ENCODE results near the gene PMS1. TPM values are rescaled to one million over a fixed set of nuclear protein-coding genes. Genes with fewer than 3 reads are reported as not detected.

PMS1 gene
- polyA plus RNA-seq, 1 donor from 2014 or later: 50.9 TPM

DNA sequence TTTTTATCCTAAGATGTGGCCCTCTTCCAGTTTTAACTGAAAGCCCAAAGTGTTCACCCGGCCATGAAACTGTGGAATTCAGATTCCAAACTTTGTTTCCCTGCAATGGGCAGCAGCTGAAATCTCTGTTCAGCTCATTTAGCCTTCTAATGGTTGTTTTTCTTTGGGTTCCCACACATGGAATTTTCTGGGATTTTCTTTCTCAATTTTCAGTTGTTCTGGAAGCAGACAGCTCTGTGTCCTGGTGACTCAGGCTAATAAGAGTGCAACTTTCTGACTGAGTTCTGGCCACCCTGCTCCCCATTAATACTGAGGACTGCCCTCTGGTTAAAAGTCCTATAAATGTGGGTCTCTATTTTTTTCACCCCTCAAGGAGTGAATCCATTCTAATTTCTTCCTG, 78.5 kb downstream of the PMS1 start:
- Histone ChIP-seq H3K9ac (ENCODE audit: low read length) (no peak overlapping the region), H3K27me3 (ENCODE audit: insufficient read depth, low read depth, low read length) (no peaks in the 10 kb centered on the region), H3K79me2 (replicated peaks; ENCODE audit: insufficient read depth, low read length) (no peaks in the 10 kb centered on the region), H2AFZ (ENCODE audit: low read depth, low read length) (no peak overlapping the region), H3F3A (ENCODE audit: insufficient read depth, low read length, poor library complexity, severe bottlenecking) (no peaks in the 10 kb centered on the region), H3K4me3 (ENCODE audit: low read length) (no peak overlapping the region), H4K20me1 (ENCODE audit: insufficient read depth) (no peaks in the 10 kb centered on the region), H3K27ac (ENCODE audit: low read length) (no peak overlapping the region), H3K4me2 (ENCODE audit: low read length) (no peak overlapping the region), H3K9me2 (ENCODE audit: insufficient read depth, low read length) (no peaks in the 10 kb centered on the region), H3K9me3 (ENCODE audit: low read length) (no peaks in the 10 kb centered on the region), H3K36me3 (ENCODE audit: insufficient read depth, low read length) (peaks cover 7% of the 10 kb centered on the region)
- TF ChIP-seq, protein P1, sequence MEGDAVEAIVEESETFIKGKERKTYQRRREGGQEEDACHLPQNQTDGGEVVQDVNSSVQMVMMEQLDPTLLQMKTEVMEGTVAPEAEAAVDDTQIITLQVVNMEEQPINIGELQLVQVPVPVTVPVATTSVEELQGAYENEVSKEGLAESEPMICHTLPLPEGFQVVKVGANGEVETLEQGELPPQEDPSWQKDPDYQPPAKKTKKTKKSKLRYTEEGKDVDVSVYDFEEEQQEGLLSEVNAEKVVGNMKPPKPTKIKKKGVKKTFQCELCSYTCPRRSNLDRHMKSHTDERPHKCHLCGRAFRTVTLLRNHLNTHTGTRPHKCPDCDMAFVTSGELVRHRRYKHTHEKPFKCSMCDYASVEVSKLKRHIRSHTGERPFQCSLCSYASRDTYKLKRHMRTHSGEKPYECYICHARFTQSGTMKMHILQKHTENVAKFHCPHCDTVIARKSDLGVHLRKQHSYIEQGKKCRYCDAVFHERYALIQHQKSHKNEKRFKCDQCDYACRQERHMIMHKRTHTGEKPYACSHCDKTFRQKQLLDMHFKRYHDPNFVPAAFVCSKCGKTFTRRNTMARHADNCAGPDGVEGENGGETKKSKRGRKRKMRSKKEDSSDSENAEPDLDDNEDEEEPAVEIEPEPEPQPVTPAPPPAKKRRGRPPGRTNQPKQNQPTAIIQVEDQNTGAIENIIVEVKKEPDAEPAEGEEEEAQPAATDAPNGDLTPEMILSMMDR (IDR thresholded peaks at IDR 0.05; ENCODE audit: poor library complexity, severe bottlenecking): no peak
- TF ChIP-seq, protein P2, sequence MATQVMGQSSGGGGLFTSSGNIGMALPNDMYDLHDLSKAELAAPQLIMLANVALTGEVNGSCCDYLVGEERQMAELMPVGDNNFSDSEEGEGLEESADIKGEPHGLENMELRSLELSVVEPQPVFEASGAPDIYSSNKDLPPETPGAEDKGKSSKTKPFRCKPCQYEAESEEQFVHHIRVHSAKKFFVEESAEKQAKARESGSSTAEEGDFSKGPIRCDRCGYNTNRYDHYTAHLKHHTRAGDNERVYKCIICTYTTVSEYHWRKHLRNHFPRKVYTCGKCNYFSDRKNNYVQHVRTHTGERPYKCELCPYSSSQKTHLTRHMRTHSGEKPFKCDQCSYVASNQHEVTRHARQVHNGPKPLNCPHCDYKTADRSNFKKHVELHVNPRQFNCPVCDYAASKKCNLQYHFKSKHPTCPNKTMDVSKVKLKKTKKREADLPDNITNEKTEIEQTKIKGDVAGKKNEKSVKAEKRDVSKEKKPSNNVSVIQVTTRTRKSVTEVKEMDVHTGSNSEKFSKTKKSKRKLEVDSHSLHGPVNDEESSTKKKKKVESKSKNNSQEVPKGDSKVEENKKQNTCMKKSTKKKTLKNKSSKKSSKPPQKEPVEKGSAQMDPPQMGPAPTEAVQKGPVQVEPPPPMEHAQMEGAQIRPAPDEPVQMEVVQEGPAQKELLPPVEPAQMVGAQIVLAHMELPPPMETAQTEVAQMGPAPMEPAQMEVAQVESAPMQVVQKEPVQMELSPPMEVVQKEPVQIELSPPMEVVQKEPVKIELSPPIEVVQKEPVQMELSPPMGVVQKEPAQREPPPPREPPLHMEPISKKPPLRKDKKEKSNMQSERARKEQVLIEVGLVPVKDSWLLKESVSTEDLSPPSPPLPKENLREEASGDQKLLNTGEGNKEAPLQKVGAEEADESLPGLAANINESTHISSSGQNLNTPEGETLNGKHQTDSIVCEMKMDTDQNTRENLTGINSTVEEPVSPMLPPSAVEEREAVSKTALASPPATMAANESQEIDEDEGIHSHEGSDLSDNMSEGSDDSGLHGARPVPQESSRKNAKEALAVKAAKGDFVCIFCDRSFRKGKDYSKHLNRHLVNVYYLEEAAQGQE (IDR thresholded peaks at IDR 0.05; ENCODE audit: borderline replicate concordance): no peak
- TF ChIP-seq SMC3 (conservative IDR thresholded peaks at IDR 0.05; ENCODE audit: poor library complexity): no peak
- no peak for TF ChIP-seq RAD21 (conservative IDR thresholded peaks at IDR 0.05)
- no peak for TF ChIP-seq EP300 (conservative IDR thresholded peaks at IDR 0.05; ENCODE audit: poor library complexity, severe bottlenecking)
- TF ChIP-seq EZH2 (IDR thresholded peaks at IDR 0.05; ENCODE audit: borderline replicate concordance, insufficient read depth, low read length, poor library complexity, severe bottlenecking): no peak
- TF ChIP-seq TAF1 (IDR thresholded peaks at IDR 0.05; ENCODE audit: low read depth): no peak
- no peak for TF ChIP-seq MXI1 (conservative IDR thresholded peaks at IDR 0.05; ENCODE audit: poor library complexity, severe bottlenecking)
- no peak for TF ChIP-seq POLR2AphosphoS5 (IDR thresholded peaks at IDR 0.05)

DNA sequence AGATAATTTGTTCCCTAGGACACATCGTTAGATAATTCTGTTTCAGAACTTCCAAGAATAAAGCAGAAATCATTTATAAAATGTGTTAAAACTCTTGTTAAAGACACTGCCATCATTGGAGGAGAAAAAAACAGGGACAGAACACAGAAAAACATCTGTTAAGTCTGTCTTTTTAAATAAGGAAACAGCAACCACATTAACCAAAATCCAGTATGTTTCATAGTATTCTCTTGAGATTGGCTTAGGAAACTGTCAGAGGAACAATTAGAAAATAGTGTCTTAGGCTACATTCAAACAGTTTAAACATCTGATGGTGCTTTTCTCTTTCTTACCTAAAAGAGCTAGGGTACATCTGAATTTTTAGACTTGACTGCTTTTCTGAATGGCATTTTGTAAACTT, 81.6 kb downstream of the PMS1 start:
- Histone ChIP-seq H4K20me1 (ENCODE audit: insufficient read depth) (no peaks in the 10 kb centered on the region), H3K9me2 (ENCODE audit: insufficient read depth, low read length) (no peaks in the 10 kb centered on the region), H3K79me2 (replicated peaks; ENCODE audit: insufficient read depth, low read length) (no peaks in the 10 kb centered on the region), H3K4me2 (ENCODE audit: low read length) (no peak overlapping the region), H3K4me3 (ENCODE audit: low read length) (no peak overlapping the region), H2AFZ (ENCODE audit: low read depth, low read length) (no peak overlapping the region), H3K9ac (ENCODE audit: low read length) (no peak overlapping the region), H3K27ac (ENCODE audit: low read length) (no peak overlapping the region), H3F3A (ENCODE audit: insufficient read depth, low read length, poor library complexity, severe bottlenecking) (no peaks in the 10 kb centered on the region), H3K9me3 (ENCODE audit: low read length) (no peaks in the 10 kb centered on the region), H3K27me3 (ENCODE audit: insufficient read depth, low read depth, low read length) (no peaks in the 10 kb centered on the region), H3K36me3 (ENCODE audit: insufficient read depth, low read length) (peaks cover 7% of the 10 kb centered on the region)
- TF ChIP-seq POLR2AphosphoS5 (IDR thresholded peaks at IDR 0.05) (no peak), SMC3 (conservative IDR thresholded peaks at IDR 0.05; ENCODE audit: poor library complexity) (no peak), TAF1 (IDR thresholded peaks at IDR 0.05; ENCODE audit: low read depth) (no peak), MXI1 (conservative IDR thresholded peaks at IDR 0.05; ENCODE audit: poor library complexity, severe bottlenecking) (no peak), EP300 (conservative IDR thresholded peaks at IDR 0.05; ENCODE audit: poor library complexity, severe bottlenecking) (no peak), EZH2 (IDR thresholded peaks at IDR 0.05; ENCODE audit: borderline replicate concordance, insufficient read depth, low read length, poor library complexity, severe bottlenecking) (no peak), RAD21 (conservative IDR thresholded peaks at IDR 0.05) (no peak)
- TF ChIP-seq, protein P2 (IDR thresholded peaks at IDR 0.05; ENCODE audit: borderline replicate concordance): no peak
- TF ChIP-seq, protein P1 (IDR thresholded peaks at IDR 0.05; ENCODE audit: poor library complexity, severe bottlenecking): no peak
